CD4-positive, alpha-beta T cell (primary cell): ENCODE results near the gene SHISA9. TPM values are rescaled to one million over a fixed set of nuclear protein-coding genes. Genes with fewer than 3 reads are reported as not detected.

ENCODE experiments used
- ATAC-seq: fragments of 200-7000 bp; cut with Tn5 transposase; one replicate; pipeline ENCODE4 v1.10.0; 2022; ENCODE audit warnings: mild to moderate bottlenecking; ENCODE audit not compliant: poor library complexity
- CTCF ChIA-PET: fragments of 350-600 bp; sonication (Branson Sonifier 250); formaldehyde crosslinking; loops from one replicate; lab custom pipeline; 2021; ENCODE audit warnings: antibody characterized with exemption, inconsistent platforms; lab: Charles Lee
- POLR2A ChIA-PET: fragments of 350-600 bp; sonication (Branson Sonifier 250); formaldehyde crosslinking; loops from one replicate; lab custom pipeline; 2021; ENCODE audit warnings: antibody characterized with exemption, inconsistent platforms; lab: Charles Lee
- DNase-seq, 14 experiments: peaks; one replicate each; pipeline ENCODE4 v3.0.0-alpha.2; 2013 to 2020; ENCODE audit warnings: mixed read lengths in 2 of 14
- H3K27ac ChIP-seq, 2 donors: one replicate each; pipeline versions ENCODE4 v1.5.1 to v1.7.0; 2013; ENCODE audit warnings: low read length in 2 of 2, low read depth in 1 of 2, mild to moderate bottlenecking in 1 of 2
- H3K27me3 ChIP-seq, 2 experiments: 1 replicate in 1 of 2; 2 replicates in 1 of 2; pipeline versions ENCODE4 v1.6.1 to v1.7.0; 2013; ENCODE audit warnings: low read length in 2 of 2, control low read depth in 1 of 2, mild to moderate bottlenecking in 1 of 2, moderate library complexity in 1 of 2; ENCODE audit not compliant: insufficient read depth in 2 of 2, control insufficient read depth in 1 of 2
- H3K36me3 ChIP-seq: one replicate; pipeline ENCODE4 v1.6.1; 2013; ENCODE audit warnings: low read length, control low read depth; ENCODE audit not compliant: insufficient read depth
- H3K4me1 ChIP-seq: one replicate; pipeline ENCODE4 v1.6.1; 2013; ENCODE audit warnings: low read length, control low read depth; ENCODE audit not compliant: insufficient read depth
- H3K4me3 ChIP-seq: one replicate; pipeline ENCODE4 v1.5.1; 2013; ENCODE audit warnings: mild to moderate bottlenecking, low read length, moderate library complexity
- H3K9me3 ChIP-seq, 2 experiments: 1 replicate in 1 of 2; 2 replicates in 1 of 2; pipeline versions ENCODE4 v1.6.1 to v1.7.0; 2013; ENCODE audit warnings: low read length in 2 of 2, mild to moderate bottlenecking in 2 of 2, control low read depth in 1 of 2, moderate library complexity in 1 of 2; ENCODE audit not compliant: control insufficient read depth in 1 of 2, insufficient read depth in 1 of 2
- H3K27ac Mint-ChIP-seq: one replicate; pipeline ENCODE4 v1.8.0; 2020; ENCODE audit warnings: mixed read lengths
- H3K27me3 Mint-ChIP-seq: one replicate; pipeline ENCODE4 v1.8.0; 2021; ENCODE audit warnings: mixed read lengths
- H3K36me3 Mint-ChIP-seq: one replicate; pipeline ENCODE4 v1.8.0; 2021; ENCODE audit warnings: low read depth, mixed read lengths
- H3K4me1 Mint-ChIP-seq: one replicate; pipeline ENCODE4 v1.8.0; 2021; ENCODE audit warnings: low read depth, mixed read lengths
- H3K4me3 Mint-ChIP-seq: one replicate; pipeline ENCODE4 v1.8.0; 2020; ENCODE audit warnings: mild to moderate bottlenecking, mixed read lengths
- H3K9me3 Mint-ChIP-seq: one replicate; pipeline ENCODE4 v1.8.0; 2020; ENCODE audit warnings: mixed read lengths
- CTCF ChIP-seq: fragments of 200-600 bp; IDR thresholded peaks from one replicate; pipeline ENCODE4 v1.8.0; 2022; ENCODE audit warnings: antibody characterized with exemption, mild to moderate bottlenecking
- intact Hi-C, 2 experiments: fragments of 100-400 bp; cut with DNase I in 1 of 2; cut with micrococcal nuclease in 1 of 2; formaldehyde crosslinking; loops; one replicate each; pipeline versions ENCODE4 v1.15.1 to v1.9.0; 2023 to 2025; cut with DNase I, micrococcal nuclease
- total RNA-seq, 174 experiments: library from RNA in 2 of 174; stranded (reverse) in 2 of 174; gene quantifications; one replicate each; pipeline ENCODE4 v1.2.3 and lab custom pipeline; 2021 to 2026

Gene SHISA9
- total RNA-seq, 2 experiments from 2014 or later: not detected

GRCh38 chr16:13106464-13106863, 205.1 kb downstream of the SHISA9 start:
- Mint-ChIP-seq H3K27me3 (no peaks in the 10 kb centered on the region), H3K4me3 (no peak overlapping the region), H3K9me3 (peaks cover 3% of the 10 kb centered on the region), H3K27ac (no peak overlapping the region), H3K4me1 (no peaks in the 10 kb centered on the region), H3K36me3 (no peaks in the 10 kb centered on the region)
- H3K36me3 ChIP-seq: no peaks in the 10 kb centered on the region
- intact Hi-C loops: no loop called here
- H3K27me3 ChIP-seq: no peaks in the 10 kb centered on the region
- DNase-seq: no peak
- H3K9me3 ChIP-seq: no peaks in the 10 kb centered on the region
- no peaks in the 10 kb centered on the region for H3K4me1 ChIP-seq
- TF ChIP-seq CTCF: no peak
- ChIA-PET POLR2A (interaction anchor here (0.6 kb wide), 1 partner anchor 179 kb away, joined by 3 read pairs; no protein-coding TSS in a partner anchor), CTCF (no interaction called here)
- no peak overlapping the region for H3K4me3 ChIP-seq
- no peak overlapping the region for H3K27ac ChIP-seq
- no peak for ATAC-seq

DNA sequence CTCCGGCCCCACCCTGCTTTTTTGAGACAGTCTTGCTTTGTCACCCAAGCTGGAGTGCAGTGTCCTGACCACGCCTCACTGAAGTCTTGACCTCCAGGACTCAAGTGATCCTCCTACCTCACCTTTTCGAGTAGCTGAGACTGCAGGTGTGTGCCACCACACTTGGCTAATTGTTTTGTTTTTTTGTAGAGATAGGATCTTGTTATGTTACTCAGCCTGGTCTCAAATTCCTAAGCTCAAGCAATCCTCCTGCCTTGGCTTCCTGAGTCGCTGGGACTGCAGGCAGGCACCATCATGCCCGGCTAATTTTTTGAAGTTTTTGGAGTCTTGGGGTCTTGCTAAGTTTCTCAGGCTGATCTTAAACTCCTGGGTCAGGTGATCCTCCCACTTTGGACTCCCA, 206.7 kb downstream of the SHISA9 start:
- ChIA-PET POLR2A (no interaction called here), CTCF (no interaction called here)
- intact Hi-C loops: no loop called here
- Histone ChIP-seq H3K27me3 (no peaks in the 10 kb centered on the region), H3K4me1 (no peaks in the 10 kb centered on the region), H3K36me3 (no peaks in the 10 kb centered on the region), H3K4me3 (no peak overlapping the region), H3K27ac (no peak overlapping the region), H3K9me3 (no peaks in the 10 kb centered on the region)
- Mint-ChIP-seq H3K4me1 (no peaks in the 10 kb centered on the region), H3K27me3 (no peaks in the 10 kb centered on the region), H3K36me3 (no peaks in the 10 kb centered on the region), H3K9me3 (peaks cover 4% of the 10 kb centered on the region), H3K27ac (no peak overlapping the region), H3K4me3 (no peak overlapping the region)
- no peak for DNase-seq
- no peak for TF ChIP-seq CTCF
- ATAC-seq: no peak

DNA sequence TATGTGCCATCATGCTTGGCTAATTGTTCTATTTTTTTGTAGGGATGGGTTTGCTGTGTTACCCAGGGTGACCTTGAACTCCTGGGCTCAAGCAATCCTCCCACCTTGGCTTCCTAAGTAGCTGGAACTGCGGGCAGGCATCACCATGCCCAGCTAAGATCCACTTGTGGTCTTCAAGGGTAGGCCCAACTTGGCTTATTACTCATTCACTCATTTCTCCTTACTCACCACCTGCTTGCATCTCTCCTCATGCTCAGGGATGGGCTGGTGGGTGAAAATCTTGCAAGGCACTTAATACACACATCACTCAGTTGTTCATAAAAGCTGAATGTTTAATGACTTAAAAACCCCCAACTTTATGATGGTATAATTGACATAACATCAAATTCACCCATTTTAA, 207.8 kb downstream of the SHISA9 start:
- Mint-ChIP-seq H3K9me3 (peaks cover 7% of the 10 kb centered on the region), H3K36me3 (no peaks in the 10 kb centered on the region), H3K4me1 (no peaks in the 10 kb centered on the region), H3K4me3 (no peak overlapping the region), H3K27ac (no peak overlapping the region), H3K27me3 (no peaks in the 10 kb centered on the region)
- DNase-seq: no peak
- intact Hi-C loops: no loop called here
- TF ChIP-seq CTCF: no peak
- Histone ChIP-seq H3K27me3 (no peaks in the 10 kb centered on the region), H3K36me3 (no peaks in the 10 kb centered on the region), H3K27ac (no peak overlapping the region), H3K4me1 (no peaks in the 10 kb centered on the region), H3K4me3 (no peak overlapping the region), H3K9me3 (peaks cover 0 to 3% of the 10 kb centered on the region in 2 experiments)
- ChIA-PET POLR2A (no interaction called here), CTCF (no interaction called here)
- ATAC-seq: no peak
